HepG2 (cell line): ENCODE measurements around the gene PRTN3. TPM values are rescaled to one million over a fixed set of nuclear protein-coding genes. Genes with fewer than 3 reads are reported as not detected.

Experiments
- ARID3A ChIP-seq: IDR thresholded peaks from 2 replicates; pipeline ENCODE4 v1.6.1; 2012; ENCODE audit warnings: low read depth, low read length, improper control_type of control experiment
- CREBL2 ChIP-seq: sonication (generic); formaldehyde crosslinking; IDR thresholded peaks from 2 replicates; pipeline ENCODE4 v1.8.1; 2023; ENCODE audit warnings: missing genetic modification reagents, mild to moderate bottlenecking, borderline replicate concordance
- DBP ChIP-seq: sonication (generic); formaldehyde crosslinking; IDR thresholded peaks from 2 replicates; pipeline ENCODE4 v1.4.0; 2020; ENCODE audit warnings: missing genetic modification reagents; ENCODE audit errors: not compliant biosample characterization
- DMTF1 ChIP-seq: sonication (generic); formaldehyde crosslinking; IDR thresholded peaks from 2 replicates; pipeline ENCODE4 v1.4.0; 2020; ENCODE audit warnings: mild to moderate bottlenecking, missing genetic modification reagents
- DRAP1 ChIP-seq: IDR thresholded peaks from 2 replicates; pipeline ENCODE4 v1.6.1; 2016; ENCODE audit warnings: missing genetic modification reagents, missing compliant biosample characterization
- HOXA3 ChIP-seq: sonication (generic); formaldehyde crosslinking; IDR thresholded peaks from 2 replicates; pipeline ENCODE4 v1.5.0; 2020; ENCODE audit warnings: missing genetic modification reagents
- JUND ChIP-seq: sonication (generic); formaldehyde crosslinking; IDR thresholded peaks from 2 replicates; pipeline ENCODE4 v1.8.0; 2022; ENCODE audit warnings: mild to moderate bottlenecking, missing genetic modification reagents
- RARG ChIP-seq: sonication (generic); formaldehyde crosslinking; IDR thresholded peaks from 2 replicates; pipeline ENCODE4 v1.4.0; 2020; ENCODE audit warnings: low read depth, mild to moderate bottlenecking, missing genetic modification reagents
- SNRNP70 ChIP-seq: fragments of 200-400 bp; formaldehyde crosslinking; IDR thresholded peaks from 2 replicates; pipeline ENCODE4 v1.6.1; 2017; ENCODE audit warnings: mild to moderate bottlenecking, low read depth, low read length, moderate library complexity
- TFDP1 ChIP-seq: IDR thresholded peaks from 2 replicates; pipeline ENCODE4 v1.6.1; 2016; ENCODE audit warnings: missing compliant biosample characterization, missing genetic modification reagents, borderline replicate concordance
- THAP11 ChIP-seq: IDR thresholded peaks from 2 replicates; pipeline ENCODE4 v1.6.1; 2016; ENCODE audit warnings: missing biosample characterization, missing genetic modification reagents
- UBTF ChIP-seq: sonication (generic); formaldehyde crosslinking; IDR thresholded peaks from 2 replicates; pipeline ENCODE4 v1.4.0; 2020; ENCODE audit warnings: mild to moderate bottlenecking, missing genetic modification reagents
- ZMAT3 ChIP-seq: sonication (generic); formaldehyde crosslinking; conservative IDR thresholded peaks from 2 replicates; pipeline ENCODE4 v1.7.0; 2021; ENCODE audit warnings: missing genetic modification reagents
- ZNF136 ChIP-seq: sonication (generic); formaldehyde crosslinking; IDR thresholded peaks from 2 replicates; pipeline ENCODE4 v1.8.1; 2022; ENCODE audit warnings: low read depth, mild to moderate bottlenecking, moderate library complexity, missing genetic modification reagents
- ZNF160 ChIP-seq: sonication (generic); formaldehyde crosslinking; IDR thresholded peaks from 2 replicates; pipeline ENCODE4 v1.8.0; 2022; ENCODE audit warnings: mild to moderate bottlenecking, inconsistent platforms, missing genetic modification reagents
- ZNF225 ChIP-seq: sonication (generic); formaldehyde crosslinking; IDR thresholded peaks from 2 replicates; pipeline ENCODE4 v1.4.0; 2020; ENCODE audit warnings: mild to moderate bottlenecking, missing genetic modification reagents
- ZNF569 ChIP-seq: sonication (generic); formaldehyde crosslinking; IDR thresholded peaks from 2 replicates; pipeline ENCODE4 v1.5.0; 2020; ENCODE audit warnings: mild to moderate bottlenecking, missing genetic modification reagents, moderate library complexity, borderline replicate concordance
- ZNF790 ChIP-seq: sonication (generic); formaldehyde crosslinking; IDR thresholded peaks from 2 replicates; pipeline ENCODE4 v1.8.0; 2022; ENCODE audit warnings: missing genetic modification reagents, mild to moderate bottlenecking, borderline replicate concordance
- ZSCAN9 ChIP-seq: IDR thresholded peaks from 2 replicates; pipeline ENCODE4 v1.6.1; 2016; ENCODE audit warnings: borderline replicate concordance
- polyA plus RNA-seq, 8 experiments: library from polyadenylated mRNA; depleted of rRNA in 3 of 8; stranded (reverse) in 7 of 8; unstranded in 1 of 8; fragments of >200 nt; fragmentation: Illumina TruSeq in 4 of 8; extraction: Trizol in 4 of 8; gene quantifications; 2 replicates each; pipeline versions ENCODE4 v1.2.1 to v1.2.3, GENCODE V29; 2011 to 2016; ENCODE audit warnings: low read depth in 4 of 8, missing spikeins in 1 of 8, mixed read lengths in 1 of 8; ENCODE audit not compliant: insufficient read depth in 1 of 8
- total RNA-seq, 5 experiments: library from RNA; depleted of rRNA; stranded (reverse); fragments of >200 nt; fragmentation: Illumina TruSeq; extraction: Trizol; gene quantifications; 2 replicates each; pipeline ENCODE4 v1.2.3, GENCODE V29; 2016; ENCODE audit warnings: low read depth in 1 of 5

PRTN3 gene
- total and polyA plus RNA-seq, 2 of the 13 experiments (the other 11 are each of a cell fraction or from before 2014, with no cell fraction given), result not detected

- no peak for TF ChIP-seq SNRNP70
- TF ChIP-seq UBTF, result no peak; the same call in 1 of the 2 replicates
- no peak for TF ChIP-seq ARID3A
- TF ChIP-seq ZNF160, result 0 out of 2 replicates have a peak, but pooled peaks have one; percentile 26
- TF ChIP-seq ZNF790 (CRISPR knock-in tag), result peak; percentile 78; the same call in 1 of the 2 replicates
- peak; percentile 33 for TF ChIP-seq ZMAT3 (CRISPR knock-in tag)
- TF ChIP-seq ZNF569, result peak; percentile 72; the same call in 1 of the 2 replicates
- TF ChIP-seq THAP11 (CRISPR knock-in tag), result peak; percentile 72
- 0 out of 2 replicates have a peak, but pooled peaks have one; percentile 28 for TF ChIP-seq ZNF136 (CRISPR knock-in tag)
- TF ChIP-seq HOXA3, result peak; percentile 73
- no peak for TF ChIP-seq CREBL2
- no peak for TF ChIP-seq TFDP1 (CRISPR knock-in tag)
- no peak for TF ChIP-seq DMTF1 (CRISPR knock-in tag)
- 0 out of 2 replicates have a peak, but pooled peaks have one; percentile 9 for TF ChIP-seq JUND
- no peak for TF ChIP-seq ZSCAN9 (CRISPR knock-in tag)
- peak; percentile 72; the same call in 1 of the 2 replicates for TF ChIP-seq DRAP1 (CRISPR knock-in tag)
- TF ChIP-seq RARG (CRISPR knock-in tag), result no peak
- TF ChIP-seq ZNF225, result no peak
- TF ChIP-seq DBP (CRISPR knock-in tag), result no peak
These were observed 52.3 kb downstream of the PRTN3 start, which contains the start of the genes MED16 and RNU6-9 (continued) for GRCh38 chr19:892894-893689.
